HCT116 (cell line): ENCODE data around the gene FHIT. TPM values are rescaled to one million over a fixed set of nuclear protein-coding genes. Genes with fewer than 3 reads are reported as not detected.

Source experiments
- ATAC-seq: fragments of 200-7000 bp; cut with Tn5 transposase; 2 replicates; pipeline ENCODE4 v1.9.1; 2020; ENCODE audit warnings: mild to moderate bottlenecking, moderate library complexity
- BruUV-seq: library from RNA; stranded (reverse); fragments of 400-500 nt; replicated peaks from 2 replicates; lab custom pipeline; 2021; lab: Mats Ljungman, UMichigan
- CTCF ChIA-PET: fragments of 300-600 bp; sonication (Branson Sonifier 250); formaldehyde crosslinking; loops from one replicate; lab custom pipeline; 2021; ENCODE audit warnings: antibody characterized with exemption; lab: Charles Lee
- POLR2A ChIA-PET: fragments of 300-600, 350-600 bp; sonication (Branson Sonifier 250); formaldehyde crosslinking; loops from one replicate; lab custom pipeline; 2021; ENCODE audit warnings: antibody characterized with exemption; lab: Charles Lee
- RAD21 ChIA-PET, 2 experiments: fragments of 300-600 bp; sonication (Branson Sonifier 250); formaldehyde crosslinking; loops; one replicate each; lab custom pipeline; 2023; ENCODE audit warnings: low total read pairs in 2 of 2; ENCODE audit not compliant: uncharacterized antibody in 2 of 2, unreplicated experiment in 2 of 2, low non-redundant PET in 1 of 2; lab: Charles Lee
- DNase-seq: peaks from one replicate; pipeline ENCODE4 v3.0.0-alpha.2; 2010; ENCODE audit warnings: low read depth, low spot score
- H2AFZ ChIP-seq: fragments of 200-600 bp; shearing (Covaris generic), sonication (generic); 2 replicates; pipeline ENCODE4 v1.6.1; 2017; ENCODE audit warnings: low read depth, mixed run types, mixed read lengths, antibody characterized with exemption, low read length; ENCODE audit not compliant: poor library complexity, severe bottlenecking
- H3K27ac ChIP-seq: 2 replicates; pipeline ENCODE4 v1.5.1; 2012; ENCODE audit warnings: low read depth, low read length
- H3K27me3 ChIP-seq: fragments of 200-600 bp; sonication (generic); 2 replicates; pipeline ENCODE4 v1.6.1; 2016; ENCODE audit warnings: mixed run types, low read length, mixed read lengths; ENCODE audit not compliant: insufficient read depth
- H3K36me3 ChIP-seq, 2 experiments: fragments of 200-500 bp in 1 of 2; fragments of 200-600 bp in 1 of 2; sonication (Bioruptor generic) in 1 of 2; sonication (generic) in 1 of 2; 2 replicates each; pipeline versions ENCODE4 v1.5.1 to v1.6.1; 2014 to 2016; ENCODE audit warnings: low read length in 2 of 2, inconsistent platforms in 1 of 2, mixed read lengths in 1 of 2, mixed run types in 1 of 2; ENCODE audit not compliant: insufficient read depth in 2 of 2, control insufficient read depth in 1 of 2
- H3K4me1 ChIP-seq, 2 experiments: fragments of 200-600 bp in 1 of 2; sonication (generic) in 1 of 2; 2 replicates each; pipeline versions ENCODE4 v1.5.1 to v1.6.1; 2012 to 2017; ENCODE audit warnings: low read length in 2 of 2, inconsistent platforms in 1 of 2, mild to moderate bottlenecking in 1 of 2, mixed read lengths in 1 of 2, mixed run types in 1 of 2, moderate library complexity in 1 of 2; ENCODE audit not compliant: insufficient read depth in 2 of 2, control insufficient read depth in 1 of 2
- H3K4me2 ChIP-seq: fragments of 200-600 bp; sonication (generic); 2 replicates; pipeline ENCODE4 v1.6.1; 2017; ENCODE audit warnings: mixed run types, low read length, mixed read lengths
- H3K4me3 ChIP-seq, 2 experiments: fragments of 200-600 bp in 1 of 2; sonication (generic) in 1 of 2; replicated peaks in 1 of 2; 2 replicates each; pipeline ENCODE4 v1.5.1; 2011 to 2016; ENCODE audit warnings: low read length in 2 of 2, control low read depth in 1 of 2, low read depth in 1 of 2, mild to moderate bottlenecking in 1 of 2, mixed read lengths in 1 of 2, mixed run types in 1 of 2
- H3K79me2 ChIP-seq: fragments of 200-600 bp; sonication (generic); 2 replicates; pipeline ENCODE4 v1.6.1; 2017; ENCODE audit warnings: mild to moderate bottlenecking, mixed run types, low read length, moderate library complexity, mixed read lengths; ENCODE audit not compliant: insufficient read depth
- H3K9ac ChIP-seq: fragments of 200-600 bp; sonication (generic); 2 replicates; pipeline ENCODE4 v1.6.1; 2016; ENCODE audit warnings: low read length, mixed read lengths
- H3K9me2 ChIP-seq: fragments of 200-600 bp; sonication (generic), shearing (Covaris generic); 2 replicates; pipeline ENCODE4 v1.6.1; 2017; ENCODE audit warnings: mixed run types, mild to moderate bottlenecking, moderate library complexity; ENCODE audit not compliant: insufficient read depth
- H3K9me3 ChIP-seq, 2 experiments: fragments of 200-500 bp in 1 of 2; fragments of 200-600 bp in 1 of 2; sonication (Bioruptor generic) in 1 of 2; sonication (generic) in 1 of 2; 2 replicates each; pipeline ENCODE4 v1.6.1; 2014 to 2017; ENCODE audit warnings: low read length in 2 of 2, mixed read lengths in 2 of 2, inconsistent platforms in 1 of 2, low read depth in 1 of 2, mild to moderate bottlenecking in 1 of 2, mixed run types in 1 of 2, moderate library complexity in 1 of 2; ENCODE audit not compliant: control insufficient read depth in 1 of 2, insufficient read depth in 1 of 2
- H4K20me1 ChIP-seq: fragments of 200-600 bp; sonication (generic), shearing (Covaris generic); 2 replicates; pipeline ENCODE4 v1.6.1; 2017; ENCODE audit warnings: mixed run types, mild to moderate bottlenecking, moderate library complexity; ENCODE audit not compliant: insufficient read depth
- CBX3 ChIP-seq: IDR thresholded peaks from 2 replicates; pipeline ENCODE4 v1.6.1; 2012; ENCODE audit warnings: low read depth
- EGR1 ChIP-seq: IDR thresholded peaks from 2 replicates; pipeline ENCODE4 v1.6.1; 2012; ENCODE audit warnings: low read depth
- EZH2 ChIP-seq: fragments of 200-600 bp; sonication (generic); IDR thresholded peaks from 2 replicates; pipeline ENCODE4 v1.6.1; 2017; ENCODE audit warnings: antibody characterized with exemption, mixed run types
- EZH2phosphoT487 ChIP-seq: fragments of 200-600 bp; IDR thresholded peaks from 2 replicates; pipeline ENCODE4 v1.6.1; 2018; ENCODE audit warnings: antibody characterized with exemption, borderline replicate concordance
- FOSL1 ChIP-seq: IDR thresholded peaks from 2 replicates; pipeline ENCODE4 v1.6.1; 2012; ENCODE audit warnings: low read depth
- JUND ChIP-seq: IDR thresholded peaks from 2 replicates; pipeline ENCODE4 v1.6.1; 2012
- POLR2A ChIP-seq: IDR thresholded peaks from 2 replicates; pipeline ENCODE4 v1.7.0; 2011; ENCODE audit warnings: borderline replicate concordance; ENCODE audit not compliant: insufficient read depth, insufficient read length; ENCODE audit errors: extremely low read depth
- POLR2AphosphoS5 ChIP-seq: IDR thresholded peaks from 2 replicates; pipeline ENCODE4 v1.6.1; 2011; ENCODE audit warnings: mild to moderate bottlenecking, low read depth, low read length, moderate library complexity
- RAD21 ChIP-seq: IDR thresholded peaks from 2 replicates; pipeline ENCODE4 v1.6.1; 2012; ENCODE audit warnings: low read depth, mild to moderate bottlenecking
- SIN3A ChIP-seq: IDR thresholded peaks from 2 replicates; pipeline ENCODE4 v1.6.1; 2012; ENCODE audit warnings: low read depth
- SRF ChIP-seq: IDR thresholded peaks from 2 replicates; pipeline ENCODE4 v1.6.1; 2012; ENCODE audit warnings: low read depth
- YY1 ChIP-seq: IDR thresholded peaks from 2 replicates; pipeline ENCODE4 v1.6.1; 2011; ENCODE audit warnings: low read length, low read depth, moderate library complexity, mild to moderate bottlenecking; ENCODE audit not compliant: insufficient replicate concordance; ENCODE audit errors: extremely low read depth
- ZBTB33 ChIP-seq: IDR thresholded peaks from 2 replicates; pipeline ENCODE4 v1.6.1; 2011; ENCODE audit warnings: mild to moderate bottlenecking, low read length, moderate library complexity; ENCODE audit not compliant: insufficient replicate concordance; ENCODE audit errors: extremely low read depth
- ZFX ChIP-seq: fragments of 450-650 bp; IDR thresholded peaks from 2 replicates; pipeline ENCODE4 v1.6.1; 2017
- ZNF274 ChIP-seq: fragments of 200-500 bp; sonication (Bioruptor generic); IDR thresholded peaks from 2 replicates; pipeline ENCODE4 v1.6.1; 2014; ENCODE audit warnings: mild to moderate bottlenecking, low read depth, low read length, inconsistent platforms
- intact Hi-C: fragments of 100-400 bp; cut with micrococcal nuclease; formaldehyde crosslinking; loops from 2 replicates; pipeline ENCODE4 v1.10.0; 2022
- total RNA-seq: library from RNA; stranded (reverse); gene quantifications from one replicate; pipeline ENCODE4 v1.2.1, GENCODE V29; 2021; ENCODE audit not compliant: unreplicated experiment
- TF ChIP-seq, protein P1 (sequence below): IDR thresholded peaks from 2 replicates; pipeline ENCODE4 v1.6.1; 2012
- TF ChIP-seq, protein P2 (sequence below): IDR thresholded peaks from 2 replicates; pipeline ENCODE4 v1.6.1; 2012
- TF ChIP-seq, protein P3 (sequence below), 3 experiments: fragments of 200-600 bp in 1 of 3; sonication (generic) in 1 of 3; IDR thresholded peaks in 2 of 3; conservative IDR thresholded peaks in 1 of 3; 2 replicates each; pipeline ENCODE4 v1.5.1; 2012 to 2017; ENCODE audit warnings: low read depth in 2 of 3, low read length in 2 of 3, antibody characterized with exemption in 1 of 3, borderline replicate concordance in 1 of 3, control low read depth in 1 of 3, mild to moderate bottlenecking in 1 of 3, mixed read lengths in 1 of 3, mixed run types in 1 of 3, moderate library complexity in 1 of 3; ENCODE audit not compliant: insufficient read depth in 1 of 3

The FHIT gene
- total RNA-seq, 1 experiment from 2014 or later, result 20.1 TPM

- no peak overlapping the region for H3K9ac ChIP-seq
- ATAC-seq (no peak), DNase-seq (no peak)
- H3K4me3 ChIP-seq, result no peak overlapping the region
- no peaks in the 10 kb centered on the region for H3K9me2 ChIP-seq
- no peaks in the 10 kb centered on the region for H4K20me1 ChIP-seq
- peaks cover 24% of the 10 kb centered on the region for H3K27me3 ChIP-seq
- BruUV-seq, result no TSS peak
- CTCF ChIA-PET, result no interaction called here
- no peak overlapping the region for H2AFZ ChIP-seq
- intact Hi-C loops, result no loop called here
- POLR2A ChIA-PET, result no interaction called here
- no peak overlapping the region for H3K4me2 ChIP-seq
- no peaks in the 10 kb centered on the region for H3K79me2 ChIP-seq
- no peaks in the 10 kb centered on the region for H3K36me3 ChIP-seq
- H3K9me3 ChIP-seq, result no peaks in the 10 kb centered on the region
- RAD21 ChIA-PET, result no interaction called here
- no peaks in the 10 kb centered on the region for H3K4me1 ChIP-seq
- no peak for TF ChIP-seq CBX3
- no peak for TF ChIP-seq ZNF274
- TF ChIP-seq POLR2AphosphoS5, result no peak
- TF ChIP-seq, protein P1, sequence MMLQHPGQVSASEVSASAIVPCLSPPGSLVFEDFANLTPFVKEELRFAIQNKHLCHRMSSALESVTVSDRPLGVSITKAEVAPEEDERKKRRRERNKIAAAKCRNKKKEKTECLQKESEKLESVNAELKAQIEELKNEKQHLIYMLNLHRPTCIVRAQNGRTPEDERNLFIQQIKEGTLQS, result no peak
- TF ChIP-seq RAD21, result no peak
- no peak for TF ChIP-seq EZH2
- H3K27ac ChIP-seq, result no peak overlapping the region
Measured at GRCh38 chr3:59727902-59728586, 1523.2 kb downstream of the FHIT start.

- Histone ChIP-seq H3K79me2 (no peaks in the 10 kb centered on the region), H3K9me2 (no peaks in the 10 kb centered on the region), H3K4me3 (no peak overlapping the region), H3K9me3 (no peaks in the 10 kb centered on the region), H3K27ac (no peak overlapping the region), H3K36me3 (no peaks in the 10 kb centered on the region), H3K27me3 (peaks cover 17% of the 10 kb centered on the region; the same call in 1 of the 2 replicates), H2AFZ (no peak overlapping the region), H3K4me1 (no peaks in the 10 kb centered on the region), H3K4me2 (no peak overlapping the region), H3K9ac (no peak overlapping the region), H4K20me1 (no peaks in the 10 kb centered on the region)
- ATAC-seq (no peak), DNase-seq (no peak)
- POLR2A ChIA-PET, result no interaction called here
- BruUV-seq, result no TSS peak
- CTCF ChIA-PET, result no interaction called here
- intact Hi-C loops, result no loop called here
- RAD21 ChIA-PET, result no interaction called here
- no peak for TF ChIP-seq EZH2
- TF ChIP-seq YY1, result no peak
- no peak for TF ChIP-seq CBX3
- TF ChIP-seq, protein P2, sequence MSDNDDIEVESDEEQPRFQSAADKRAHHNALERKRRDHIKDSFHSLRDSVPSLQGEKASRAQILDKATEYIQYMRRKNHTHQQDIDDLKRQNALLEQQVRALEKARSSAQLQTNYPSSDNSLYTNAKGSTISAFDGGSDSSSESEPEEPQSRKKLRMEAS, result no peak
- no peak for TF ChIP-seq POLR2A
- no peak for TF ChIP-seq ZBTB33
- TF ChIP-seq FOSL1, result no peak
- no peak for TF ChIP-seq EZH2phosphoT487
- no peak for TF ChIP-seq SIN3A
- no peak for TF ChIP-seq SRF
- TF ChIP-seq, protein P3, sequence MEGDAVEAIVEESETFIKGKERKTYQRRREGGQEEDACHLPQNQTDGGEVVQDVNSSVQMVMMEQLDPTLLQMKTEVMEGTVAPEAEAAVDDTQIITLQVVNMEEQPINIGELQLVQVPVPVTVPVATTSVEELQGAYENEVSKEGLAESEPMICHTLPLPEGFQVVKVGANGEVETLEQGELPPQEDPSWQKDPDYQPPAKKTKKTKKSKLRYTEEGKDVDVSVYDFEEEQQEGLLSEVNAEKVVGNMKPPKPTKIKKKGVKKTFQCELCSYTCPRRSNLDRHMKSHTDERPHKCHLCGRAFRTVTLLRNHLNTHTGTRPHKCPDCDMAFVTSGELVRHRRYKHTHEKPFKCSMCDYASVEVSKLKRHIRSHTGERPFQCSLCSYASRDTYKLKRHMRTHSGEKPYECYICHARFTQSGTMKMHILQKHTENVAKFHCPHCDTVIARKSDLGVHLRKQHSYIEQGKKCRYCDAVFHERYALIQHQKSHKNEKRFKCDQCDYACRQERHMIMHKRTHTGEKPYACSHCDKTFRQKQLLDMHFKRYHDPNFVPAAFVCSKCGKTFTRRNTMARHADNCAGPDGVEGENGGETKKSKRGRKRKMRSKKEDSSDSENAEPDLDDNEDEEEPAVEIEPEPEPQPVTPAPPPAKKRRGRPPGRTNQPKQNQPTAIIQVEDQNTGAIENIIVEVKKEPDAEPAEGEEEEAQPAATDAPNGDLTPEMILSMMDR (IDR thresholded peaks at IDR 0.05 in 2 of 3, conservative IDR thresholded peaks at IDR 0.05 in 1 of 3; ENCODE audit: borderline replicate concordance in 1 of 3, insufficient read depth in 1 of 3, low read depth in 2 of 3, low read length in 2 of 3), result no peak
- TF ChIP-seq JUND, result no peak
- no peak for TF ChIP-seq ZFX
- TF ChIP-seq EGR1, result no peak
Measured at GRCh38 chr3:59726279-59726678, 1525.0 kb downstream of the FHIT start.
